GM18909 (cell line): ENCODE data around the gene DPP7.

Experiments
- ATAC-seq: cut with Tn5 transposase; IDR thresholded peaks from one replicate; pipeline ENCODE4 v1.9.1; 2021; ENCODE audit warnings: mild to moderate bottlenecking; ENCODE audit not compliant: unreplicated experiment, poor library complexity

The DPP7 gene

GRCh38 chr9:137077010-137077747 lies 37.4 kb downstream of the DPP7 start, which contains the start of gene UAP1L1:
Gene UAP1L1, plus strand, starts transcription at chr9:137077517. Its CDS starts 16 bp downstream, at chr9:137077533.
- ATAC-seq = peak; percentile 61

- ATAC-seq = no peak
Observed at GRCh38 chr9:137076636-137077009, 37.9 kb downstream of the DPP7 start.

GRCh38 chr9:137075275-137075775 lies 39.2 kb downstream of the DPP7 start:
- no peak for ATAC-seq

GRCh38 chr9:137074657-137075274 lies 39.8 kb downstream of the DPP7 start:
- ATAC-seq = no peak

GRCh38 chr9:137073992-137074399 lies 40.5 kb downstream of the DPP7 start:
- no peak for ATAC-seq

GRCh38 chr9:137071282-137071681 lies 43.3 kb downstream of the DPP7 start:
- ATAC-seq = no peak

- no peak for ATAC-seq
Observed at GRCh38 chr9:137070906-137071275, 43.6 kb downstream of the DPP7 start.

GRCh38 chr9:137070201-137070905 lies 44.2 kb downstream of the DPP7 start, which contains the start of gene SAPCD2:
Gene SAPCD2, minus strand, starts transcription at chr9:137070557. Its CDS starts 97 bp downstream, at chr9:137070460.
- peak; percentile 76 for ATAC-seq

GRCh38 chr9:137069508-137070091 lies 44.9 kb downstream of the DPP7 start:
- peak; percentile 11 for ATAC-seq

GRCh38 chr9:137068539-137069507 lies 45.7 kb downstream of the DPP7 start:
- no peak for ATAC-seq

- peak; percentile 39 for ATAC-seq
Observed at GRCh38 chr9:137067860-137068538, 46.5 kb downstream of the DPP7 start.

GRCh38 chr9:137066096-137066861 lies 48.3 kb downstream of the DPP7 start:
- no peak for ATAC-seq

- ATAC-seq = no peak
Observed at GRCh38 chr9:137065336-137065967, 49.1 kb downstream of the DPP7 start.

GRCh38 chr9:137064880-137065164 lies 49.7 kb downstream of the DPP7 start:
- no peak for ATAC-seq

GRCh38 chr9:137064027-137064879 lies 50.3 kb downstream of the DPP7 start:
- ATAC-seq = no peak

- no peak for ATAC-seq
Observed at GRCh38 chr9:137063311-137064026, 51.1 kb downstream of the DPP7 start.
